Tibial artery (tissue), 4 donors: ENCODE data around the gene TMTC1.

ENCODE experiments used
- DNase-seq, 2 donors: peaks; one replicate each; pipeline ENCODE4 v3.0.0-alpha.2; 2019
- H3K27ac ChIP-seq, 2 donors: fragments of 200-600 bp; sonication (generic) in 1 of 2; 1 replicate in 1 of 2; 2 replicates in 1 of 2; pipeline ENCODE4 v1.5.1; 2018 to 2019; ENCODE audit warnings: mild to moderate bottlenecking in 1 of 2
- H3K27me3 ChIP-seq, 2 donors: fragments of 200-600 bp; sonication (generic) in 1 of 2; one replicate each; pipeline versions ENCODE4 v1.5.1 to v1.6.0; 2016 to 2019
- H3K36me3 ChIP-seq, 3 donors: fragments of 200-600 bp; sonication (generic) in 2 of 3; one replicate each; pipeline ENCODE4 v1.5.1; 2016 to 2019; ENCODE audit warnings: mild to moderate bottlenecking in 2 of 3
- H3K4me1 ChIP-seq, 4 donors: fragments of 200-600 bp; sonication (generic) in 2 of 4; 1 replicate in 3 of 4; 2 replicates in 1 of 4; pipeline ENCODE4 v1.5.1; 2016 to 2019
- H3K4me3 ChIP-seq, 2 donors: fragments of 200-600 bp; sonication (generic) in 1 of 2; 1 replicate in 1 of 2; 2 replicates in 1 of 2; pipeline ENCODE4 v1.5.1; 2018 to 2019; ENCODE audit warnings: mild to moderate bottlenecking in 2 of 2
- H3K9me3 ChIP-seq, 3 donors: fragments of 200-600 bp; sonication (generic) in 1 of 3; one replicate each; pipeline ENCODE4 v1.5.1; 2016 to 2019
- CTCF ChIP-seq, 2 experiments: fragments of 200-600 bp in 1 of 2; fragments of 450-650 bp in 1 of 2; IDR thresholded peaks; one replicate each; pipeline ENCODE4 v1.5.1; 2017 to 2019; ENCODE audit warnings: antibody characterized with exemption in 2 of 2, mild to moderate bottlenecking in 1 of 2, moderate library complexity in 1 of 2
- intact Hi-C: fragments of 100-400 bp; cut with DNase I; formaldehyde crosslinking; loops from one replicate; pipeline ENCODE4 v1.15.0; 2023; ENCODE audit warnings: low total_unique reads

Gene TMTC1

GRCh38 chr12:29589286-29589820 lies 194.4 kb downstream of the TMTC1 start:
- Histone ChIP-seq H3K9me3 (no peaks in the 10 kb centered on the region), H3K4me3 (no peak overlapping the region), H3K4me1 (peaks cover 0 to 14% (median 0%) of the 10 kb centered on the region in 4 donors), H3K27ac (no peak overlapping the region), H3K27me3 (no peaks in the 10 kb centered on the region), H3K36me3 (peaks cover 0 to 8% (median 0%) of the 10 kb centered on the region in 3 donors)
- intact Hi-C loops, result no loop called here
- no peak for DNase-seq
- TF ChIP-seq CTCF (IDR thresholded peaks at IDR 0.05), result no peak

- H3K27me3 ChIP-seq, result no peaks in the 10 kb centered on the region
- H3K36me3 ChIP-seq, result no peaks in the 10 kb centered on the region
- H3K9me3 ChIP-seq, result no peaks in the 10 kb centered on the region
- peak overlapping the region; percentile 19 to 68 for H3K27ac ChIP-seq
- DNase-seq, result no peak
- no peak overlapping the region for H3K4me3 ChIP-seq
- H3K4me1 ChIP-seq, result peaks cover 0 to 56% (median 21%) of the 10 kb centered on the region in 4 donors
- no peak for TF ChIP-seq CTCF (IDR thresholded peaks at IDR 0.05)
- intact Hi-C loops, result no loop called here
Observed at GRCh38 chr12:29582677-29583272, 201.0 kb downstream of the TMTC1 start.

- H3K27ac ChIP-seq, result peak overlapping the region; percentile 19 to 68
- no peaks in the 10 kb centered on the region for H3K36me3 ChIP-seq
- intact Hi-C loops, result no loop called here
- DNase-seq, result no peak
- TF ChIP-seq CTCF (IDR thresholded peaks at IDR 0.05), result no peak
- no peaks in the 10 kb centered on the region for H3K9me3 ChIP-seq
- peaks cover 0 to 62% (median 23%) of the 10 kb centered on the region in 4 donors for H3K4me1 ChIP-seq
- no peak overlapping the region for H3K4me3 ChIP-seq
- H3K27me3 ChIP-seq, result no peaks in the 10 kb centered on the region
Observed at GRCh38 chr12:29582146-29582545, 201.6 kb downstream of the TMTC1 start.

- no peak overlapping the region for H3K4me3 ChIP-seq
- H3K9me3 ChIP-seq, result no peaks in the 10 kb centered on the region
- H3K4me1 ChIP-seq, result peaks cover 0 to 66% (median 23%) of the 10 kb centered on the region in 4 donors
- TF ChIP-seq CTCF (IDR thresholded peaks at IDR 0.05), result no peak
- intact Hi-C loops, result no loop called here
- H3K27me3 ChIP-seq, result no peaks in the 10 kb centered on the region
- H3K36me3 ChIP-seq, result no peaks in the 10 kb centered on the region
- H3K27ac ChIP-seq, result peak overlapping the region; percentile 23 to 68
- no peak for DNase-seq
Observed at GRCh38 chr12:29581631-29582030, 202.1 kb downstream of the TMTC1 start.

- Histone ChIP-seq H3K36me3 (peaks cover 0 to 6% (median 0%) of the 10 kb centered on the region in 3 donors), H3K4me1 (peaks cover 0 to 66% (median 23%) of the 10 kb centered on the region in 4 donors), H3K27me3 (no peaks in the 10 kb centered on the region), H3K4me3 (no peak overlapping the region), H3K27ac (peak overlapping the region in 1 of 2 donors; percentile 68), H3K9me3 (no peaks in the 10 kb centered on the region)
- DNase-seq, result no peak
- no peak for TF ChIP-seq CTCF (IDR thresholded peaks at IDR 0.05)
- intact Hi-C loops, result no loop called here
Observed at GRCh38 chr12:29580971-29581370, 202.8 kb downstream of the TMTC1 start.
